Sigmoid colon (tissue), 4 donors: ENCODE data around the gene LGALS9C.
"Not testable (repeated sequence)": the region's sequence is repeated elsewhere in the genome, so short reads cannot be mapped to it uniquely, and the experiment has no call there.

Source experiments
- CTCF ChIP-seq, 4 experiments: fragments of 450-650 bp in 3 of 4; fragments of 200-600 bp in 1 of 4; IDR thresholded peaks; one replicate each; pipeline ENCODE4 v1.5.1; 2016 to 2019; ENCODE audit warnings: antibody characterized with exemption in 4 of 4, mild to moderate bottlenecking in 3 of 4, moderate library complexity in 2 of 4
- EP300 ChIP-seq, 4 donors: sonication (generic); formaldehyde crosslinking; IDR thresholded peaks; one replicate each; pipeline ENCODE4 v1.6.1; 2017; ENCODE audit warnings: antibody characterized with exemption in 4 of 4
- POLR2A ChIP-seq, 2 donors: fragments of 450-650 bp; IDR thresholded peaks; one replicate each; pipeline ENCODE4 v1.6.1; 2016; ENCODE audit warnings: antibody characterized with exemption in 2 of 2, mild to moderate bottlenecking in 2 of 2, moderate library complexity in 2 of 2

GRCh38 chr17:18528435-18528834, 51.8 kb downstream of the LGALS9C start:
- not testable (repeated sequence) for TF ChIP-seq CTCF, POLR2A, EP300 (IDR thresholded peaks at IDR 0.05)
